HCT116 (cell line): Measurements from ENCODE around the gene SPEF1. TPM values are rescaled to one million over a fixed set of nuclear protein-coding genes. Genes with fewer than 3 reads are reported as not detected.

Experiments
- ATAC-seq: fragments of 200-7000 bp; cut with Tn5 transposase; 2 replicates; pipeline ENCODE4 v1.9.1; 2020; ENCODE audit warnings: mild to moderate bottlenecking, moderate library complexity
- BruUV-seq: library from RNA; stranded (reverse); fragments of 400-500 nt; replicated peaks from 2 replicates; lab custom pipeline; 2021; lab: Mats Ljungman, UMichigan
- CTCF ChIA-PET: fragments of 300-600 bp; sonication (Branson Sonifier 250); formaldehyde crosslinking; loops from one replicate; lab custom pipeline; 2021; ENCODE audit warnings: antibody characterized with exemption; lab: Charles Lee
- POLR2A ChIA-PET: fragments of 300-600, 350-600 bp; sonication (Branson Sonifier 250); formaldehyde crosslinking; loops from one replicate; lab custom pipeline; 2021; ENCODE audit warnings: antibody characterized with exemption; lab: Charles Lee
- RAD21 ChIA-PET, 2 experiments: fragments of 300-600 bp; sonication (Branson Sonifier 250); formaldehyde crosslinking; loops; one replicate each; lab custom pipeline; 2023; ENCODE audit warnings: low total read pairs in 2 of 2; ENCODE audit not compliant: uncharacterized antibody in 2 of 2, unreplicated experiment in 2 of 2, low non-redundant PET in 1 of 2; lab: Charles Lee
- DNase-seq: peaks from one replicate; pipeline ENCODE4 v3.0.0-alpha.2; 2010; ENCODE audit warnings: low read depth, low spot score
- H2AFZ ChIP-seq: fragments of 200-600 bp; shearing (Covaris generic), sonication (generic); 2 replicates; pipeline ENCODE4 v1.6.1; 2017; ENCODE audit warnings: low read depth, mixed run types, mixed read lengths, antibody characterized with exemption, low read length; ENCODE audit not compliant: poor library complexity, severe bottlenecking
- H3K27ac ChIP-seq: 2 replicates; pipeline ENCODE4 v1.5.1; 2012; ENCODE audit warnings: low read depth, low read length
- H3K27me3 ChIP-seq: fragments of 200-600 bp; sonication (generic); 2 replicates; pipeline ENCODE4 v1.6.1; 2016; ENCODE audit warnings: mixed run types, low read length, mixed read lengths; ENCODE audit not compliant: insufficient read depth
- H3K36me3 ChIP-seq, 2 experiments: fragments of 200-500 bp in 1 of 2; fragments of 200-600 bp in 1 of 2; sonication (Bioruptor generic) in 1 of 2; sonication (generic) in 1 of 2; 2 replicates each; pipeline versions ENCODE4 v1.5.1 to v1.6.1; 2014 to 2016; ENCODE audit warnings: low read length in 2 of 2, inconsistent platforms in 1 of 2, mixed read lengths in 1 of 2, mixed run types in 1 of 2; ENCODE audit not compliant: insufficient read depth in 2 of 2, control insufficient read depth in 1 of 2
- H3K4me1 ChIP-seq, 2 experiments: fragments of 200-600 bp in 1 of 2; sonication (generic) in 1 of 2; 2 replicates each; pipeline versions ENCODE4 v1.5.1 to v1.6.1; 2012 to 2017; ENCODE audit warnings: low read length in 2 of 2, inconsistent platforms in 1 of 2, mild to moderate bottlenecking in 1 of 2, mixed read lengths in 1 of 2, mixed run types in 1 of 2, moderate library complexity in 1 of 2; ENCODE audit not compliant: insufficient read depth in 2 of 2, control insufficient read depth in 1 of 2
- H3K4me2 ChIP-seq: fragments of 200-600 bp; sonication (generic); 2 replicates; pipeline ENCODE4 v1.6.1; 2017; ENCODE audit warnings: mixed run types, low read length, mixed read lengths
- H3K4me3 ChIP-seq, 2 experiments: fragments of 200-600 bp in 1 of 2; sonication (generic) in 1 of 2; replicated peaks in 1 of 2; 2 replicates each; pipeline ENCODE4 v1.5.1; 2011 to 2016; ENCODE audit warnings: low read length in 2 of 2, control low read depth in 1 of 2, low read depth in 1 of 2, mild to moderate bottlenecking in 1 of 2, mixed read lengths in 1 of 2, mixed run types in 1 of 2
- H3K79me2 ChIP-seq: fragments of 200-600 bp; sonication (generic); 2 replicates; pipeline ENCODE4 v1.6.1; 2017; ENCODE audit warnings: mild to moderate bottlenecking, mixed run types, low read length, moderate library complexity, mixed read lengths; ENCODE audit not compliant: insufficient read depth
- H3K9ac ChIP-seq: fragments of 200-600 bp; sonication (generic); 2 replicates; pipeline ENCODE4 v1.6.1; 2016; ENCODE audit warnings: low read length, mixed read lengths
- H3K9me2 ChIP-seq: fragments of 200-600 bp; sonication (generic), shearing (Covaris generic); 2 replicates; pipeline ENCODE4 v1.6.1; 2017; ENCODE audit warnings: mixed run types, mild to moderate bottlenecking, moderate library complexity; ENCODE audit not compliant: insufficient read depth
- H3K9me3 ChIP-seq, 2 experiments: fragments of 200-500 bp in 1 of 2; fragments of 200-600 bp in 1 of 2; sonication (Bioruptor generic) in 1 of 2; sonication (generic) in 1 of 2; 2 replicates each; pipeline ENCODE4 v1.6.1; 2014 to 2017; ENCODE audit warnings: low read length in 2 of 2, mixed read lengths in 2 of 2, inconsistent platforms in 1 of 2, low read depth in 1 of 2, mild to moderate bottlenecking in 1 of 2, mixed run types in 1 of 2, moderate library complexity in 1 of 2; ENCODE audit not compliant: control insufficient read depth in 1 of 2, insufficient read depth in 1 of 2
- H4K20me1 ChIP-seq: fragments of 200-600 bp; sonication (generic), shearing (Covaris generic); 2 replicates; pipeline ENCODE4 v1.6.1; 2017; ENCODE audit warnings: mixed run types, mild to moderate bottlenecking, moderate library complexity; ENCODE audit not compliant: insufficient read depth
- EGR1 ChIP-seq: IDR thresholded peaks from 2 replicates; pipeline ENCODE4 v1.6.1; 2012; ENCODE audit warnings: low read depth
- POLR2A ChIP-seq: IDR thresholded peaks from 2 replicates; pipeline ENCODE4 v1.7.0; 2011; ENCODE audit warnings: borderline replicate concordance; ENCODE audit not compliant: insufficient read depth, insufficient read length; ENCODE audit errors: extremely low read depth
- POLR2AphosphoS5 ChIP-seq: IDR thresholded peaks from 2 replicates; pipeline ENCODE4 v1.6.1; 2011; ENCODE audit warnings: mild to moderate bottlenecking, low read depth, low read length, moderate library complexity
- SIN3A ChIP-seq: IDR thresholded peaks from 2 replicates; pipeline ENCODE4 v1.6.1; 2012; ENCODE audit warnings: low read depth
- YY1 ChIP-seq: IDR thresholded peaks from 2 replicates; pipeline ENCODE4 v1.6.1; 2011; ENCODE audit warnings: low read length, low read depth, moderate library complexity, mild to moderate bottlenecking; ENCODE audit not compliant: insufficient replicate concordance; ENCODE audit errors: extremely low read depth
- ZFX ChIP-seq: fragments of 450-650 bp; IDR thresholded peaks from 2 replicates; pipeline ENCODE4 v1.6.1; 2017
- intact Hi-C: fragments of 100-400 bp; cut with micrococcal nuclease; formaldehyde crosslinking; loops from 2 replicates; pipeline ENCODE4 v1.10.0; 2022
- total RNA-seq: library from RNA; stranded (reverse); gene quantifications from one replicate; pipeline ENCODE4 v1.2.1, GENCODE V29; 2021; ENCODE audit not compliant: unreplicated experiment
- TF ChIP-seq, protein P1 (sequence below): IDR thresholded peaks from 2 replicates; pipeline ENCODE4 v1.6.1; 2012; ENCODE audit warnings: low read depth

SPEF1 gene
- total RNA-seq, 1 experiment from 2014 or later, result 0.93 TPM

DNA sequence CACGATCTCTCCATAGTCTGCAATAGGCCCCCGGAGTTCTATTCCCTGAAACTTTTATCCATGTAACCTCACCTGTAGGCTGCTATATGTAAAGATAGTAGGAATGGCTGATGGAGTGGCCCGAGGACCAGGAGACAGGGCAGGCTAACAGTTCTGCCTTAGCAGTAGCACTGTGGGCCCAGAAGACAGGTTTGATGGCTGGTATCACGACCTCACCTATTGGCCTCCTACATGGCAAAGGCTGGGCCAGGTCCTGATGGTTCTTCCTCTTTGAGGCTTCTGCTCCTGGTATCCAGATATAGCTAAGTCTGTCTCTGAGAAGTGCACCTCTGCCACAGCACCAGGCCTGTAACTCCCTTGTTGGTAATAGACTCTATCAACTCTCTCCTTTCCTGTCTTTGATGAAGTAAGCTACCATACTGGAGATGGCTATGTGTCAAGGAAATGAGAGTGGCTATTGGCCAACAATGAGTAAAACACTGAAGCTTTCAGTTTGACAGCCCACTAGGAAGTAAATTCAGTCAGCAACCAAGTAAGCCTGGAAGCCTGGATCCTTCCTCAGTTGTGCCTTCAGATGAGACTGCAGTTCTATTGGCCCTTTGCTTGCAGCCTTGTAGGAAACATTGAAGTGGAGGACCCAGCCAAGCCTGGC, 5.7 kb downstream of the SPEF1 start:
- ATAC-seq (no peak), DNase-seq (no peak)
- CTCF ChIA-PET, result no interaction called here
- no peak overlapping the region for H3K4me3 ChIP-seq
- H3K27me3 ChIP-seq, result no peaks in the 10 kb centered on the region
- intact Hi-C loops, result no loop called here
- no peaks in the 10 kb centered on the region for H4K20me1 ChIP-seq
- H3K4me2 ChIP-seq, result no peak overlapping the region
- H3K9me3 ChIP-seq, result peaks cover 0 to 4% of the 10 kb centered on the region in 2 experiments; a peak in 1 of 4 replicates
- H3K4me1 ChIP-seq, result peaks cover 0 to under 1% of the 10 kb centered on the region in 2 experiments; a peak in 1 of 4 replicates
- no peaks in the 10 kb centered on the region for H3K36me3 ChIP-seq
- no TSS peak for BruUV-seq
- H2AFZ ChIP-seq, result no peak overlapping the region
- POLR2A ChIA-PET, result no interaction called here
- RAD21 ChIA-PET, result no interaction called here
- H3K79me2 ChIP-seq, result no peaks in the 10 kb centered on the region
- no peak overlapping the region for H3K9ac ChIP-seq
- TF ChIP-seq POLR2A, result no peak
- TF ChIP-seq EGR1, result no peak
- TF ChIP-seq, protein P1, sequence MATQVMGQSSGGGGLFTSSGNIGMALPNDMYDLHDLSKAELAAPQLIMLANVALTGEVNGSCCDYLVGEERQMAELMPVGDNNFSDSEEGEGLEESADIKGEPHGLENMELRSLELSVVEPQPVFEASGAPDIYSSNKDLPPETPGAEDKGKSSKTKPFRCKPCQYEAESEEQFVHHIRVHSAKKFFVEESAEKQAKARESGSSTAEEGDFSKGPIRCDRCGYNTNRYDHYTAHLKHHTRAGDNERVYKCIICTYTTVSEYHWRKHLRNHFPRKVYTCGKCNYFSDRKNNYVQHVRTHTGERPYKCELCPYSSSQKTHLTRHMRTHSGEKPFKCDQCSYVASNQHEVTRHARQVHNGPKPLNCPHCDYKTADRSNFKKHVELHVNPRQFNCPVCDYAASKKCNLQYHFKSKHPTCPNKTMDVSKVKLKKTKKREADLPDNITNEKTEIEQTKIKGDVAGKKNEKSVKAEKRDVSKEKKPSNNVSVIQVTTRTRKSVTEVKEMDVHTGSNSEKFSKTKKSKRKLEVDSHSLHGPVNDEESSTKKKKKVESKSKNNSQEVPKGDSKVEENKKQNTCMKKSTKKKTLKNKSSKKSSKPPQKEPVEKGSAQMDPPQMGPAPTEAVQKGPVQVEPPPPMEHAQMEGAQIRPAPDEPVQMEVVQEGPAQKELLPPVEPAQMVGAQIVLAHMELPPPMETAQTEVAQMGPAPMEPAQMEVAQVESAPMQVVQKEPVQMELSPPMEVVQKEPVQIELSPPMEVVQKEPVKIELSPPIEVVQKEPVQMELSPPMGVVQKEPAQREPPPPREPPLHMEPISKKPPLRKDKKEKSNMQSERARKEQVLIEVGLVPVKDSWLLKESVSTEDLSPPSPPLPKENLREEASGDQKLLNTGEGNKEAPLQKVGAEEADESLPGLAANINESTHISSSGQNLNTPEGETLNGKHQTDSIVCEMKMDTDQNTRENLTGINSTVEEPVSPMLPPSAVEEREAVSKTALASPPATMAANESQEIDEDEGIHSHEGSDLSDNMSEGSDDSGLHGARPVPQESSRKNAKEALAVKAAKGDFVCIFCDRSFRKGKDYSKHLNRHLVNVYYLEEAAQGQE, result no peak
- TF ChIP-seq YY1, result no peak
- no peak for TF ChIP-seq SIN3A
- TF ChIP-seq ZFX, result no peak
- no peak for TF ChIP-seq POLR2AphosphoS5
- no peaks in the 10 kb centered on the region for H3K9me2 ChIP-seq
- no peak overlapping the region for H3K27ac ChIP-seq
